ENCODE results near the gene REG1A.

- no peak for TF ChIP-seq CTCF (IDR thresholded peaks at IDR 0.05; ENCODE audit: low read length)
- TF ChIP-seq EZH2 (IDR thresholded peaks at IDR 0.05; ENCODE audit: borderline replicate concordance, low read length), result no peak
These were observed 19.3 kb upstream of the REG1A start for GRCh38 chr2:79101024-79101423.
